Panc1 (cell line): Measurements from ENCODE around the gene TRPC3. TPM values are rescaled to one million over a fixed set of nuclear protein-coding genes. Genes with fewer than 3 reads are reported as not detected.

Source experiments
- ATAC-seq: fragments of 200-7000 bp; cut with Tn5 transposase; 2 replicates; pipeline ENCODE4 v1.9.1; 2020; ENCODE audit warnings: mild to moderate bottlenecking, moderate library complexity
- BruUV-seq: library from RNA; stranded (reverse); fragments of 400-500 nt; replicated peaks from 2 replicates; lab custom pipeline; 2021; lab: Mats Ljungman, UMichigan
- CTCF ChIA-PET: fragments of 300-600 bp; sonication (Branson Sonifier 250); formaldehyde crosslinking; loops from one replicate; lab custom pipeline; 2022; ENCODE audit warnings: antibody characterized with exemption; lab: Charles Lee
- POLR2A ChIA-PET: fragments of 300-600 bp; sonication (Branson Sonifier 250); formaldehyde crosslinking; loops from one replicate; lab custom pipeline; 2022; ENCODE audit warnings: antibody characterized with exemption; lab: Charles Lee
- DNase-seq: peaks from one replicate; pipeline ENCODE4 v3.0.0-alpha.2; 2010; ENCODE audit warnings: low read depth, low spot score
- H3K27ac ChIP-seq: 2 replicates; pipeline ENCODE4 v1.5.1; 2011; ENCODE audit warnings: mild to moderate bottlenecking, low read length, inconsistent platforms
- H3K27me3 ChIP-seq: fragments of 200-500 bp; sonication (Bioruptor generic); 2 replicates; pipeline ENCODE4 v1.6.0; 2014; ENCODE audit warnings: low read length, inconsistent platforms; ENCODE audit not compliant: control insufficient read depth, insufficient read depth
- H3K36me3 ChIP-seq: fragments of 200-500 bp; sonication (Bioruptor generic); 2 replicates; pipeline ENCODE4 v1.5.1; 2014; ENCODE audit warnings: inconsistent platforms, mild to moderate bottlenecking, low read length, moderate library complexity; ENCODE audit not compliant: control insufficient read depth, insufficient read depth
- H3K4me1 ChIP-seq: 2 replicates; pipeline ENCODE4 v1.5.1; 2011; ENCODE audit warnings: inconsistent platforms, mild to moderate bottlenecking, low read length, moderate library complexity; ENCODE audit not compliant: control insufficient read depth, insufficient read depth
- H3K4me3 ChIP-seq, 2 experiments: 2 replicates each; pipeline ENCODE4 v1.5.1; 2011 to 2012; ENCODE audit warnings: low read depth in 2 of 2, low read length in 2 of 2, mild to moderate bottlenecking in 2 of 2, inconsistent platforms in 1 of 2, moderate library complexity in 1 of 2
- H3K9me3 ChIP-seq: fragments of 200-500 bp; sonication (Bioruptor generic); 2 replicates; pipeline ENCODE4 v1.5.1; 2014; ENCODE audit warnings: low read depth, mild to moderate bottlenecking, inconsistent platforms, low read length, moderate library complexity; ENCODE audit not compliant: control insufficient read depth, insufficient read depth
- POLR2AphosphoS5 ChIP-seq: IDR thresholded peaks from 2 replicates; pipeline ENCODE4 v1.6.1; 2012; ENCODE audit warnings: mild to moderate bottlenecking, low read depth, low read length, moderate library complexity
- REST ChIP-seq, 2 experiments: IDR thresholded peaks; 2 replicates each; pipeline ENCODE4 v1.6.1; 2011 to 2012; ENCODE audit warnings: low read depth in 2 of 2, control low read depth in 1 of 2, low read length in 1 of 2, mild to moderate bottlenecking in 1 of 2, moderate library complexity in 1 of 2; ENCODE audit not compliant: insufficient read depth in 1 of 2
- SIN3A ChIP-seq: IDR thresholded peaks from 2 replicates; pipeline ENCODE4 v1.6.1; 2012; ENCODE audit warnings: low read depth, mild to moderate bottlenecking, low read length, moderate library complexity, borderline replicate concordance; ENCODE audit not compliant: insufficient read depth
- TCF7L2 ChIP-seq: IDR thresholded peaks from 2 replicates; pipeline ENCODE4 v1.6.1; 2011; ENCODE audit warnings: mild to moderate bottlenecking, low read depth, low read length, inconsistent platforms
- in situ Hi-C: cut with HindIII; loops from 2 replicates; pipeline ENCODE4 v1.10.0; 2016; ENCODE audit warnings: low sequenced_read_pairs, low pct_unique_long_range_greater_than_20kb
- intact Hi-C: fragments of 100-400 bp; cut with micrococcal nuclease; formaldehyde crosslinking; loops from one replicate; pipeline ENCODE4 v1.10.0; 2022; ENCODE audit not compliant: unreplicated experiment
- total RNA-seq: library from RNA; stranded (reverse); gene quantifications from one replicate; pipeline ENCODE4 v1.2.1, GENCODE V29; 2021; ENCODE audit not compliant: unreplicated experiment
- TF ChIP-seq, protein P1 (sequence below): fragments of 450-650 bp; IDR thresholded peaks from 2 replicates; pipeline ENCODE4 v1.5.1; 2017; ENCODE audit warnings: mild to moderate bottlenecking

The TRPC3 gene
- total RNA-seq, 1 experiment from 2014 or later = 0.08 TPM

DNA sequence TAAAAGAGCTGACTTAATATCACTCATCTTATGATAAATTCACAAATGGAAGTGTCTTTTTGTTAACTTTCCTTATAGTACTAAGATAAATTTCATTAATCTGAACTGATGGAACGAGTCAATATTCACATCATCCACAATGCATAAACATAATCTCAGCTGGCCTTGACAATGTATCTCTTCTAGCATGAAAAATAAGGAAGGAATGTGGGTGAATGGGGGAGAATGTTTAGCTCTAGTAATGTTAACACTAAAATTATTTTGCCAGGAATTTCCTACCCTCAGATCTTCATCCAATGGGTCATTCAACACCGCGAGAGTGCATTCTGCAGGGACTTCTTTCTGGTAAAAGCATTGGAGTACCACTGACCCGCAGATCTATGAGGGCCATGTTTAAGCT is 15.8 kb downstream of the TRPC3 start:
- POLR2A ChIA-PET = no interaction called here
- TF ChIP-seq, protein P1, sequence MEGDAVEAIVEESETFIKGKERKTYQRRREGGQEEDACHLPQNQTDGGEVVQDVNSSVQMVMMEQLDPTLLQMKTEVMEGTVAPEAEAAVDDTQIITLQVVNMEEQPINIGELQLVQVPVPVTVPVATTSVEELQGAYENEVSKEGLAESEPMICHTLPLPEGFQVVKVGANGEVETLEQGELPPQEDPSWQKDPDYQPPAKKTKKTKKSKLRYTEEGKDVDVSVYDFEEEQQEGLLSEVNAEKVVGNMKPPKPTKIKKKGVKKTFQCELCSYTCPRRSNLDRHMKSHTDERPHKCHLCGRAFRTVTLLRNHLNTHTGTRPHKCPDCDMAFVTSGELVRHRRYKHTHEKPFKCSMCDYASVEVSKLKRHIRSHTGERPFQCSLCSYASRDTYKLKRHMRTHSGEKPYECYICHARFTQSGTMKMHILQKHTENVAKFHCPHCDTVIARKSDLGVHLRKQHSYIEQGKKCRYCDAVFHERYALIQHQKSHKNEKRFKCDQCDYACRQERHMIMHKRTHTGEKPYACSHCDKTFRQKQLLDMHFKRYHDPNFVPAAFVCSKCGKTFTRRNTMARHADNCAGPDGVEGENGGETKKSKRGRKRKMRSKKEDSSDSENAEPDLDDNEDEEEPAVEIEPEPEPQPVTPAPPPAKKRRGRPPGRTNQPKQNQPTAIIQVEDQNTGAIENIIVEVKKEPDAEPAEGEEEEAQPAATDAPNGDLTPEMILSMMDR = no peak
- no peak for TF ChIP-seq SIN3A
- in situ Hi-C loops (no loop called here), intact Hi-C loops (no loop called here)
- Histone ChIP-seq H3K27ac (no peak overlapping the region), H3K9me3 (no peaks in the 10 kb centered on the region), H3K36me3 (no peaks in the 10 kb centered on the region), H3K4me1 (no peaks in the 10 kb centered on the region), H3K4me3 (no peak overlapping the region), H3K27me3 (no peaks in the 10 kb centered on the region)
- BruUV-seq = no TSS peak
- ATAC-seq (no peak), DNase-seq (no peak)
- CTCF ChIA-PET = no interaction called here

DNA sequence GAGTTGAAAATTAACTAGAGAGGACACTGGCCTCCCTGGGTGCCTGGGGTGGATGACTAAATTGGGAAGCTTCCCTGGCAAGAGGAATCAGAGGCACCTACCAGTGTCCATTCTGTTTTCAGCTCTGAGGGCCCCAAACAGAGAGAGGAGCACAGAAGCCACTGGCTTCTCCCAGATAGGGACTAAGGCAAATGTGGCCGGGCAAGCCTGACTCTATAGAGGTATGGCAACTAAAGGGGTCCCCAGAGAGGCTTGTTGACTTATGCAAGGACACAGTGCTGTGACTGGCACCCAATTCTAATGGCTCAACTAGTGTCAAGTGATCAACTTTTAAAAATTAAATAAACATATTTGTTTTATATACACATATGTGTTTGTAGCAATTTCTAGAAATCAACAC is 17.2 kb downstream of the TRPC3 start:
- H3K27ac ChIP-seq = no peak overlapping the region
- no peaks in the 10 kb centered on the region for H3K36me3 ChIP-seq
- H3K27me3 ChIP-seq = no peaks in the 10 kb centered on the region; the same call in none of the 2 replicates
- intact Hi-C loops (no loop called here), in situ Hi-C loops (no loop called here)
- TF ChIP-seq TCF7L2 (no peak), REST (IDR thresholded peaks at IDR 0.05; ENCODE audit: insufficient read depth in 1 of 2, low read depth in 2 of 2, low read length in 1 of 2) (no peak), POLR2AphosphoS5 (no peak), SIN3A (no peak)
- TF ChIP-seq, protein P1 = no peak
- H3K4me3 ChIP-seq = no peak overlapping the region
- no peaks in the 10 kb centered on the region for H3K4me1 ChIP-seq
- no peak for DNase-seq
- ATAC-seq = no peak
- H3K9me3 ChIP-seq = no peaks in the 10 kb centered on the region
- no TSS peak for BruUV-seq
- POLR2A ChIA-PET = no interaction called here
- CTCF ChIA-PET = no interaction called here
